Transverse colon (tissue), 4 donors: Measurements from ENCODE around the gene PPP6R2. TPM values are rescaled to one million over a fixed set of nuclear protein-coding genes. Genes with fewer than 3 reads are reported as not detected.

Experiments
- DNase-seq: peaks from one replicate; pipeline ENCODE4 v3.0.0-alpha.2; 2019
- H3K27ac ChIP-seq, 4 donors: fragments of 200-600 bp; sonication (generic); 2 replicates each; pipeline ENCODE4 v1.5.1; 2016 to 2018; ENCODE audit warnings: inconsistent platforms in 4 of 4
- H3K27me3 ChIP-seq: fragments of 200-600 bp; sonication (generic); 2 replicates; pipeline ENCODE4 v1.5.1; 2017; ENCODE audit warnings: inconsistent platforms
- H3K36me3 ChIP-seq, 4 donors: fragments of 200-600 bp; sonication (generic); 2 replicates each; pipeline ENCODE4 v1.5.1; 2017 to 2019; ENCODE audit warnings: inconsistent platforms in 4 of 4
- H3K4me1 ChIP-seq, 4 donors: fragments of 200-600 bp; sonication (generic); 2 replicates each; pipeline ENCODE4 v1.5.1; 2017 to 2020; ENCODE audit warnings: inconsistent platforms in 4 of 4
- H3K4me3 ChIP-seq, 4 donors: fragments of 200-600 bp; sonication (generic); 1 replicate in 1 of 4; 2 replicates in 3 of 4; pipeline versions ENCODE4 v1.5.1 to v1.6.1; 2017 to 2019; ENCODE audit warnings: inconsistent platforms in 4 of 4
- H3K9me3 ChIP-seq, 2 donors: fragments of 200-600 bp; sonication (generic); 2 replicates each; pipeline ENCODE4 v1.5.1; 2017 to 2019; ENCODE audit warnings: inconsistent platforms in 2 of 2
- EP300 ChIP-seq: sonication (generic); formaldehyde crosslinking; IDR thresholded peaks from one replicate; pipeline ENCODE4 v1.6.1; 2017; ENCODE audit warnings: antibody characterized with exemption, low read depth
- POLR2A ChIP-seq: fragments of 450-650 bp; IDR thresholded peaks from one replicate; pipeline ENCODE4 v1.6.1; 2016; ENCODE audit warnings: antibody characterized with exemption, mild to moderate bottlenecking, moderate library complexity
- POLR2AphosphoS5 ChIP-seq, 3 donors: sonication (generic); formaldehyde crosslinking; IDR thresholded peaks; one replicate each; pipeline ENCODE4 v1.6.1; 2016; ENCODE audit warnings: antibody characterized with exemption in 3 of 3
- WGBS, 2 donors: methylation state at CpG; one replicate each; pipeline ENCODE4 v1.1.5; 2018; ENCODE audit warnings: low coverage in 1 of 2; 5-methylcytosine and 5-hydroxymethylcytosine counted together
- in situ Hi-C, 4 donors: fragments of 200-750 bp; cut with MboI; loops; one replicate each; pipeline versions ENCODE4 v1.15.0 to v1.15.1; 2017; ENCODE audit warnings: low sequenced_read_pairs in 3 of 4, low pct_ligation_motif_present in 1 of 4, low pct_unique_long_range_greater_than_20kb in 1 of 4
- intact Hi-C: fragments of 100-400 bp; cut with DNase I; formaldehyde crosslinking; loops from one replicate; pipeline ENCODE4 v1.15.1; 2023; ENCODE audit warnings: low total_unique reads
- total RNA-seq, 4 donors: library from RNA; depleted of rRNA; stranded (reverse); fragments of >200 nt; gene quantifications; one replicate each; pipeline ENCODE4 v1.1.0, GENCODE V29; 2016
- TF ChIP-seq, protein P1 (sequence below), 5 experiments: fragments of 200-600 bp in 3 of 5; fragments of 450-650 bp in 2 of 5; sonication (generic) in 3 of 5; IDR thresholded peaks; 1 replicate in 2 of 5; 2 replicates in 3 of 5; pipeline ENCODE4 v1.5.1; 2016 to 2017; ENCODE audit warnings: antibody characterized with exemption in 5 of 5, inconsistent platforms in 3 of 5, mild to moderate bottlenecking in 2 of 5, moderate library complexity in 1 of 5

The PPP6R2 gene
- total RNA-seq, 4 donors from 2014 or later, result 62.1 to 151 (median 77.8) TPM

DNA sequence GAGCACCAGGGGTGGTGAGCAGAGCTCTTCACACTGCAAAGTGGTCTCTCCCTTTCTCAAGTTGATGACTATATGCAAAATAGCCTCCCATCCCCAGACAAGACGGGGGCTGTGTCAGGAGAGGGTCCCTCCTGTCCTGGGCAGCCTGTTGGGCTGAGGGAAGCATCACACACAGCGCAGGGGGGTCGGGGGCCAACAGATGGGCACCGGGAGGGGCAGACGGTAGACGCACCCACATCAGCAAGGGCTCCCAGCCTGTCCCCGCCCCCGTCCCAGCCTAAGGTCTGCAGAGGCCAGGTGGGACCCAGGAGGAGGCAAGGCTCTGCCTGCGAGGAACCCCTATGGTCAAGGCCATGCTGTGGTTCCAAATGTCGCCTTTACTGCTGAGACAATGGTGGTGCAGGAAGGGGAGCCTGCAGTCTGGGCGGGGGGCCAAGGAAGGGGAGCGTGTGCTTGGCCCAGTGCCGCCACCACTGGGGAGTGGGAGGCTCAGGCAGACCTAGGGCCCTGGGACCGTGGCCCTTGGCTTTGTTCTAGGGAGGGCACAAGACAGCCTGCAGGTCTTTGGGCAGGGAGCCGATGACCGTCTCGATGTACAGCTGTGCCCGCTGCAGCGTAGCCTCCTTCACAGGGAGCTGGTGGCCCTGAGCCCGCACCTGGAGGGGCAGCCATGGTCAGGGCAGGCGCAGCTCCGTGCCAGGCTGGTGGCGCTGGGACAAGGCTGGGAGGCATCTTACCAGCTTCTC lies 31.3 kb upstream of the PPP6R2 start:
- in situ Hi-C loops, result no loop called here
- intact Hi-C loops, result no loop called here
- Histone ChIP-seq H3K4me3 (no peak overlapping the region), H3K9me3 (no peaks in the 10 kb centered on the region), H3K36me3 (no peaks in the 10 kb centered on the region), H3K4me1 (peaks cover 9 to 33% (median 27%) of the 10 kb centered on the region in 4 donors), H3K27ac (no peak overlapping the region), H3K27me3 (no peaks in the 10 kb centered on the region)
- TF ChIP-seq, protein P1, sequence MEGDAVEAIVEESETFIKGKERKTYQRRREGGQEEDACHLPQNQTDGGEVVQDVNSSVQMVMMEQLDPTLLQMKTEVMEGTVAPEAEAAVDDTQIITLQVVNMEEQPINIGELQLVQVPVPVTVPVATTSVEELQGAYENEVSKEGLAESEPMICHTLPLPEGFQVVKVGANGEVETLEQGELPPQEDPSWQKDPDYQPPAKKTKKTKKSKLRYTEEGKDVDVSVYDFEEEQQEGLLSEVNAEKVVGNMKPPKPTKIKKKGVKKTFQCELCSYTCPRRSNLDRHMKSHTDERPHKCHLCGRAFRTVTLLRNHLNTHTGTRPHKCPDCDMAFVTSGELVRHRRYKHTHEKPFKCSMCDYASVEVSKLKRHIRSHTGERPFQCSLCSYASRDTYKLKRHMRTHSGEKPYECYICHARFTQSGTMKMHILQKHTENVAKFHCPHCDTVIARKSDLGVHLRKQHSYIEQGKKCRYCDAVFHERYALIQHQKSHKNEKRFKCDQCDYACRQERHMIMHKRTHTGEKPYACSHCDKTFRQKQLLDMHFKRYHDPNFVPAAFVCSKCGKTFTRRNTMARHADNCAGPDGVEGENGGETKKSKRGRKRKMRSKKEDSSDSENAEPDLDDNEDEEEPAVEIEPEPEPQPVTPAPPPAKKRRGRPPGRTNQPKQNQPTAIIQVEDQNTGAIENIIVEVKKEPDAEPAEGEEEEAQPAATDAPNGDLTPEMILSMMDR (IDR thresholded peaks at IDR 0.05), result no peak
- TF ChIP-seq EP300, result no peak
- TF ChIP-seq POLR2A, result no peak
- no peak for TF ChIP-seq POLR2AphosphoS5 (IDR thresholded peaks at IDR 0.05)
- 91% methylated on average over 23 of the region's 23 CpGs; no CpG with 5 or more reads in 1 of the 2 donors for WGBS, 2 donors
- DNase-seq, result no peak

DNA sequence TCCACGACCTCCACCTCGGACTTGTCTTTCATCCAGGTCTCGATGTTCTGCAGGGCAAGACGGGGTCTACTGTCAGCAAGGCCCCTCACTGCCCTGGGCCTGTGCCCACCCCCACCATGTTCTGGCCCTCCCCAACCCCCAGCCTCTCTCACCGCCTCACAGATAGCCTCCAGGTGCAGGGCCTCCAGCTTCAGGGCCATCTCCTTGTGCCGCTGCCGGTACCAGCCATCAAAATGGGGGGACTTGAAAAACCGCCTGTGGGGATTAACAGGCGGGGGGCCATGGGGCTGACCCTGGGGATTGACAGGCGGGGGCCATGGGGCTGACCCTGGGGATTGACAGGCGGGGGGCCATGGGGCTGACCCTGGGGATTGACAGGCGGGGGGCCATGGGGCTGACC lies 30.8 kb upstream of the PPP6R2 start:
- H3K4me3 ChIP-seq, result no peak overlapping the region
- peaks cover 9 to 32% (median 27%) of the 10 kb centered on the region in 4 donors for H3K4me1 ChIP-seq
- intact Hi-C loops (no loop called here), in situ Hi-C loops (no loop called here)
- DNase-seq, result no peak
- no peaks in the 10 kb centered on the region for H3K36me3 ChIP-seq
- TF ChIP-seq, protein P1 (IDR thresholded peaks at IDR 0.05), result no peak
- H3K27me3 ChIP-seq, result no peaks in the 10 kb centered on the region
- no peaks in the 10 kb centered on the region for H3K9me3 ChIP-seq
- WGBS, 2 donors, result 96% methylated on average over 5 of the region's 12 CpGs; no CpG with 5 or more reads in 1 of the 2 donors
- no peak overlapping the region for H3K27ac ChIP-seq

DNA sequence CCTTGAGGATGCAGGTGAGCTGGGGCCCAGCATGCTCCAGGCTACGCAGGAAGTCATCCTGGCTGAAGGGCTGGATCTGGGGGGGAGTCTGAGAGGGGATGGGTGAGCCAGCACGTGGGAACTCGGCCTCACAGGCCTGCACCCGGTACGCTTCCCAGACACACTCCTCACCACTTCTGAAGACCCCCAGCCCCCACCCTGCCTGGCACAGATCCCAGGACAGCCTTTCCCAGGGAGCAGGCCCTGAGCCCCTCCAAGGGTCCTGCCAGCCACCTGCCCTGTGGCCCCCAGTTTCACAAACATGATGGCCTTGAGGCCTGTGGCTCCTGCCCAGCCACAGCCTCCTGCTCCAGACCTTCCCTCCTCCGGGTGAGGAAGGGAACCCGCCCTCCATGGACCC lies 30.1 kb upstream of the PPP6R2 start:
- no peak overlapping the region for H3K27ac ChIP-seq
- H3K9me3 ChIP-seq, result no peaks in the 10 kb centered on the region
- no peak overlapping the region for H3K4me3 ChIP-seq
- in situ Hi-C loops, result no loop called here
- no peak for DNase-seq
- 86% methylated on average over 7 of the region's 7 CpGs; no CpG with 5 or more reads in 1 of the 2 donors for WGBS, 2 donors
- H3K27me3 ChIP-seq, result no peaks in the 10 kb centered on the region
- H3K4me1 ChIP-seq, result peaks cover 7 to 28% (median 24%) of the 10 kb centered on the region in 4 donors
- H3K36me3 ChIP-seq, result no peaks in the 10 kb centered on the region
- no peak for TF ChIP-seq EP300
- TF ChIP-seq, protein P1 (IDR thresholded peaks at IDR 0.05), result no peak
- no peak for TF ChIP-seq POLR2A
- TF ChIP-seq POLR2AphosphoS5 (IDR thresholded peaks at IDR 0.05), result no peak
- intact Hi-C loops, result no loop called here

DNA sequence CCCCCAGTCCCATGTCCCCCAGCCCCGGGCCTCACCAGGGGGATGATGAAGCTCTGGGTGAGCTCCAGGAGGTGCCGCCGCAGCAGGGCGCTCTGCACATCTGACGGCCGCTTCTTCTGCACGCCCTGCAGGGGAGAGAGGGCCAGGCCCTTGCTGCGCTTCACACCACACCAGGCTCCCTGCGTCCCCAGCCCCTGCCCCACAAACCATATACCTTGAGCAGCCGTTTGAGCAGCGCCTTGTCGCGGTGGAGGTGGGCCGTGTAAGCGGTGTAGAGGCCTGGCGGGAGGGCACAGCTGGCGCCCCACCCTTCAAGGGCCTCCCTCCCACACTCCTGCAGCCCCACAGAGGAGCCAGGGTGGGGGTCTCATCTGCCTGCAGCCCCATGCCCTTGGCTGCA lies 29.5 kb upstream of the PPP6R2 start:
- no peak for TF ChIP-seq POLR2A
- TF ChIP-seq, protein P1 (IDR thresholded peaks at IDR 0.05), result no peak
- TF ChIP-seq EP300, result no peak
- no peak for TF ChIP-seq POLR2AphosphoS5 (IDR thresholded peaks at IDR 0.05)
- no peak for DNase-seq
- whole genome bisulfite sequencing, 2 donors, result 93% methylated on average over 12 of the region's 17 CpGs; no CpG with 5 or more reads in 1 of the 2 donors
- Histone ChIP-seq H3K4me1 (peaks cover 6 to 23% (median 18%) of the 10 kb centered on the region in 4 donors), H3K36me3 (no peaks in the 10 kb centered on the region), H3K4me3 (peak overlapping the region in 1 of 4 donors; percentile 24), H3K9me3 (no peaks in the 10 kb centered on the region), H3K27ac (peak overlapping the region in 3 of 4 donors; percentile 57 to 69 (median 65)), H3K27me3 (no peaks in the 10 kb centered on the region)
- in situ Hi-C loops (no loop called here), intact Hi-C loops (no loop called here)
